ENCODE results near the gene CD300LB.

DNA sequence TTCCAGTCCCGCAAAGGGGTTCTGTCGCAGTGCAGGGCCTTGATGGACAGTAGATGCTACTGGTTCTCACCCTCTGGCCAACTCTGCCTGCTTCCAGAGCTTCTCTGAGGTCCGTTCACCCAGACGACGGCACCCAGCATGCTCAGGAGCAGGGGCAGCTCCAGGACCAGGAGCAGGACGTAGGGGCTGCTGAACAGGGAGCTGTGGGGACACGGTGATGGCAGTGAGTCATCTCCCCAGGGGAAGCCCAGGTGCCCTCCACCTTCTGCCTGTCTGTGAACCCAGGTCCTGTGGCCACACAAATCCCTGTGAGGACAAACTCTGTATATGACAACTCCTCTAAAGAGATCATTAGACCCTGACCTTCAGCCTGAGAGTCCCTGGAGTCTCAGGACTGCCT lies 18.1 kb upstream of the CD300LB start:
- TF ChIP-seq HDGF (IDR thresholded peaks at IDR 0.05; ENCODE audit: borderline replicate concordance) (no peak), ZNF384 (IDR thresholded peaks at IDR 0.05) (no peak), FOXM1 (IDR thresholded peaks at IDR 0.05; ENCODE audit: borderline replicate concordance) (no peak), LEF1 (IDR thresholded peaks at IDR 0.05; ENCODE audit: borderline replicate concordance) (no peak), FOXA1 (IDR thresholded peaks at IDR 0.05) (no peak), L3MBTL2 (conservative IDR thresholded peaks at IDR 0.05) (no peak), BHLHE40 (IDR thresholded peaks at IDR 0.05; ENCODE audit: borderline replicate concordance) (no peak), SUZ12 (IDR thresholded peaks at IDR 0.05) (no peak)
- TF ChIP-seq, protein P1, sequence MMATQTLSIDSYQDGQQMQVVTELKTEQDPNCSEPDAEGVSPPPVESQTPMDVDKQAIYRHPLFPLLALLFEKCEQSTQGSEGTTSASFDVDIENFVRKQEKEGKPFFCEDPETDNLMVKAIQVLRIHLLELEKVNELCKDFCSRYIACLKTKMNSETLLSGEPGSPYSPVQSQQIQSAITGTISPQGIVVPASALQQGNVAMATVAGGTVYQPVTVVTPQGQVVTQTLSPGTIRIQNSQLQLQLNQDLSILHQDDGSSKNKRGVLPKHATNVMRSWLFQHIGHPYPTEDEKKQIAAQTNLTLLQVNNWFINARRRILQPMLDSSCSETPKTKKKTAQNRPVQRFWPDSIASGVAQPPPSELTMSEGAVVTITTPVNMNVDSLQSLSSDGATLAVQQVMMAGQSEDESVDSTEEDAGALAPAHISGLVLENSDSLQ (IDR thresholded peaks at IDR 0.05) = no peak

All from HEK293T (cell line).